GM21390 (cell line): ENCODE data around the gene TEX22.

Source experiments
- ATAC-seq: cut with Tn5 transposase; IDR thresholded peaks from one replicate; pipeline ENCODE4 v1.9.1; 2021; ENCODE audit not compliant: unreplicated experiment

The TEX22 gene

GRCh38 chr14:105384041-105384557 lies 14.2 kb upstream of the TEX22 start:
- ATAC-seq = no peak

GRCh38 chr14:105384605-105385321 lies 13.6 kb upstream of the TEX22 start:
- no peak for ATAC-seq

GRCh38 chr14:105385322-105385637 lies 13.1 kb upstream of the TEX22 start:
- ATAC-seq = no peak

- no peak for ATAC-seq
Observed at GRCh38 chr14:105385698-105386365, 12.5 kb upstream of the TEX22 start.

- ATAC-seq = no peak
Observed at GRCh38 chr14:105386581-105387529, 11.5 kb upstream of the TEX22 start.

- no peak for ATAC-seq
Observed at GRCh38 chr14:105387530-105387922, 10.8 kb upstream of the TEX22 start.

- no peak for ATAC-seq
Observed at GRCh38 chr14:105388110-105388951, 10.0 kb upstream of the TEX22 start.

- ATAC-seq = no peak
Observed at GRCh38 chr14:105388976-105389375, 9.4 kb upstream of the TEX22 start.

GRCh38 chr14:105389534-105389933 lies 8.8 kb upstream of the TEX22 start:
- ATAC-seq = no peak

GRCh38 chr14:105389976-105390848 lies 8.1 kb upstream of the TEX22 start:
- ATAC-seq = no peak

- no peak for ATAC-seq
Observed at GRCh38 chr14:105390849-105391500, 7.4 kb upstream of the TEX22 start.

- ATAC-seq = no peak
Observed at GRCh38 chr14:105391541-105391940, 6.8 kb upstream of the TEX22 start.

- ATAC-seq = no peak
Observed at GRCh38 chr14:105392131-105393090, 5.9 kb upstream of the TEX22 start.

GRCh38 chr14:105393151-105393550 lies 5.2 kb upstream of the TEX22 start:
- no peak for ATAC-seq

GRCh38 chr14:105394714-105395537 lies 3.4 kb upstream of the TEX22 start:
- no peak for ATAC-seq

- ATAC-seq = no peak
Observed at GRCh38 chr14:105395538-105395854, 2.8 kb upstream of the TEX22 start.

- no peak for ATAC-seq
Observed at GRCh38 chr14:105397350-105397931, 897 bp upstream of the TEX22 start.
